ENCODE data around the gene NUAK1. TPM values are rescaled to one million over a fixed set of nuclear protein-coding genes. Genes with fewer than 3 reads are reported as not detected.

NUAK1 gene
- total RNA-seq, 1 donor from 2014 or later, result 16.6 TPM

DNA sequence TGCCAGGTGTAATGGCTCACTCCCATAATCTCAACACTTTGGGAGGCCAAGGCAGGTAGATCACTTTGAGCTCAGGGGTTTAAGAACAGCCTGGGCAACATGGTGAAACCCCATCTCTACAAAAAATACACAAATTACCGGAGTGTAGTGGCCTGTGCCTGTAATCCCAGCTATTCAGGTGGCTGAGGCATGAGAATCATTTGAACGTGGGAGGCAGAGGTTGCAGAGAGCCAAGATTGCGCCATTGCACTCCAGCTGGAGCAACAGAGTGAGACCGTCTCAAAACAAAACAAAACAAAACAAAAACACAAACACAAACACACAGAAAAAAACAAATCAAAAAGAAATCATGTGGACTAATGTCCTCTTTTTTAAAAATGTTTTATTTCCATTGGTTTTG lies 104.4 kb downstream of the NUAK1 start:
- DNase-seq (ENCODE audit: low spot score), result no peak
- H3K27ac Mint-ChIP-seq (ENCODE audit: unreplicated experiment), result no peak overlapping the region
- H3K9me3 Mint-ChIP-seq (ENCODE audit: unreplicated experiment), result no peaks in the 10 kb centered on the region
- peaks cover 14% of the 10 kb centered on the region for H3K4me1 Mint-ChIP-seq (ENCODE audit: unreplicated experiment)
- peaks cover 4% of the 10 kb centered on the region for H3K27me3 Mint-ChIP-seq (ENCODE audit: unreplicated experiment)
- TF ChIP-seq, protein P1, sequence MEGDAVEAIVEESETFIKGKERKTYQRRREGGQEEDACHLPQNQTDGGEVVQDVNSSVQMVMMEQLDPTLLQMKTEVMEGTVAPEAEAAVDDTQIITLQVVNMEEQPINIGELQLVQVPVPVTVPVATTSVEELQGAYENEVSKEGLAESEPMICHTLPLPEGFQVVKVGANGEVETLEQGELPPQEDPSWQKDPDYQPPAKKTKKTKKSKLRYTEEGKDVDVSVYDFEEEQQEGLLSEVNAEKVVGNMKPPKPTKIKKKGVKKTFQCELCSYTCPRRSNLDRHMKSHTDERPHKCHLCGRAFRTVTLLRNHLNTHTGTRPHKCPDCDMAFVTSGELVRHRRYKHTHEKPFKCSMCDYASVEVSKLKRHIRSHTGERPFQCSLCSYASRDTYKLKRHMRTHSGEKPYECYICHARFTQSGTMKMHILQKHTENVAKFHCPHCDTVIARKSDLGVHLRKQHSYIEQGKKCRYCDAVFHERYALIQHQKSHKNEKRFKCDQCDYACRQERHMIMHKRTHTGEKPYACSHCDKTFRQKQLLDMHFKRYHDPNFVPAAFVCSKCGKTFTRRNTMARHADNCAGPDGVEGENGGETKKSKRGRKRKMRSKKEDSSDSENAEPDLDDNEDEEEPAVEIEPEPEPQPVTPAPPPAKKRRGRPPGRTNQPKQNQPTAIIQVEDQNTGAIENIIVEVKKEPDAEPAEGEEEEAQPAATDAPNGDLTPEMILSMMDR (IDR thresholded peaks at IDR 0.05; ENCODE audit: unreplicated experiment), result no peak
- H3K4me3 Mint-ChIP-seq (ENCODE audit: unreplicated experiment), result no peak overlapping the region
- no peaks in the 10 kb centered on the region for H3K36me3 Mint-ChIP-seq (ENCODE audit: low read depth, unreplicated experiment)

DNA sequence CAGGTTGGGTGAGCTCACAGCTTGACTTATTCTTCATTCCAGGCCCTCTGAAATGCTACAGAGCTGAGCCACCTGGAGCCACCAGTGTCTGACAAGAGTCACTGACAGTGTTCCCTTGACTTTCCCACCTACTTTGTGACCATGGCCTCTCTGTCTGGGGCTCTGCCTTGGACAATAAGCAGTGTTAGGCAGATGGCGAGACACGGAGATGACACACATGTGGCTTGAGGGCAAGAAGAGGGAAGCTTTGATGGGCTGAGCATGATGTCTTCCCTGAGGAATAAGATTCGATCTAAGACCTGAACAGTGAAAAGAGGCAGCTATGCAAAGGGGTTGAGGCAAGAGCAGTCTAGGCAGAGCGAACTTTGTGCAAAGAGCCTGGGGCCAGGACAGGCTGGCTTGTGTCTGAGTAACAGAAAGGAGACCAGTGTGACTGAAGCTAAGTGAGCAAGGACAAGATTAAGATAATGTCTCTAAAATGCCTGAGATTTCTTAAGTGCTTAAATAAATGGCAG lies 105.5 kb downstream of the NUAK1 start:
- no peak overlapping the region for H3K4me3 Mint-ChIP-seq (ENCODE audit: unreplicated experiment)
- H3K27ac Mint-ChIP-seq (ENCODE audit: unreplicated experiment), result no peak overlapping the region
- H3K27me3 Mint-ChIP-seq (ENCODE audit: unreplicated experiment), result peaks cover 4% of the 10 kb centered on the region
- peaks cover 14% of the 10 kb centered on the region for H3K4me1 Mint-ChIP-seq (ENCODE audit: unreplicated experiment)
- no peaks in the 10 kb centered on the region for H3K9me3 Mint-ChIP-seq (ENCODE audit: unreplicated experiment)
- TF ChIP-seq, protein P1 (IDR thresholded peaks at IDR 0.05; ENCODE audit: unreplicated experiment), result no peak
- DNase-seq (ENCODE audit: low spot score), result no peak
- H3K36me3 Mint-ChIP-seq (ENCODE audit: low read depth, unreplicated experiment), result no peaks in the 10 kb centered on the region

DNA sequence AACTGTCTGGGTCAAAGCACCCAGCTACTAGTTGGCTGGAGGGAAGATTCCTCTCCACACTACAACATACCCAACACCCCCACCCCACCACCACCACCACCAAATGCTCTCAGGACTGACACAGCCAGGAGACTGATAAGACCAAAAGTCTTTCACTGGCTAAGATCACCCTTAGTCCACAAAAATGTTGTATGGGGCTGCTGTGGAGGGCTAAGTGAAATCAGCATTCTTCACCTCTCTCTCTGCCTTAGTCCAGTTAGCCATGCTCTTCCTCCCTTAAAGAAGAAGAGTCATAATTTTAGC lies 106.2 kb downstream of the NUAK1 start:
- no peak overlapping the region for H3K27ac Mint-ChIP-seq (ENCODE audit: unreplicated experiment)
- H3K4me3 Mint-ChIP-seq (ENCODE audit: unreplicated experiment), result no peak overlapping the region
- TF ChIP-seq, protein P1 (IDR thresholded peaks at IDR 0.05; ENCODE audit: unreplicated experiment), result no peak
- no peaks in the 10 kb centered on the region for H3K9me3 Mint-ChIP-seq (ENCODE audit: unreplicated experiment)
- peaks cover 4% of the 10 kb centered on the region for H3K27me3 Mint-ChIP-seq (ENCODE audit: unreplicated experiment)
- H3K4me1 Mint-ChIP-seq (ENCODE audit: unreplicated experiment), result peaks cover 16% of the 10 kb centered on the region
- no peak for DNase-seq (ENCODE audit: low spot score)
- H3K36me3 Mint-ChIP-seq (ENCODE audit: low read depth, unreplicated experiment), result no peaks in the 10 kb centered on the region

DNA sequence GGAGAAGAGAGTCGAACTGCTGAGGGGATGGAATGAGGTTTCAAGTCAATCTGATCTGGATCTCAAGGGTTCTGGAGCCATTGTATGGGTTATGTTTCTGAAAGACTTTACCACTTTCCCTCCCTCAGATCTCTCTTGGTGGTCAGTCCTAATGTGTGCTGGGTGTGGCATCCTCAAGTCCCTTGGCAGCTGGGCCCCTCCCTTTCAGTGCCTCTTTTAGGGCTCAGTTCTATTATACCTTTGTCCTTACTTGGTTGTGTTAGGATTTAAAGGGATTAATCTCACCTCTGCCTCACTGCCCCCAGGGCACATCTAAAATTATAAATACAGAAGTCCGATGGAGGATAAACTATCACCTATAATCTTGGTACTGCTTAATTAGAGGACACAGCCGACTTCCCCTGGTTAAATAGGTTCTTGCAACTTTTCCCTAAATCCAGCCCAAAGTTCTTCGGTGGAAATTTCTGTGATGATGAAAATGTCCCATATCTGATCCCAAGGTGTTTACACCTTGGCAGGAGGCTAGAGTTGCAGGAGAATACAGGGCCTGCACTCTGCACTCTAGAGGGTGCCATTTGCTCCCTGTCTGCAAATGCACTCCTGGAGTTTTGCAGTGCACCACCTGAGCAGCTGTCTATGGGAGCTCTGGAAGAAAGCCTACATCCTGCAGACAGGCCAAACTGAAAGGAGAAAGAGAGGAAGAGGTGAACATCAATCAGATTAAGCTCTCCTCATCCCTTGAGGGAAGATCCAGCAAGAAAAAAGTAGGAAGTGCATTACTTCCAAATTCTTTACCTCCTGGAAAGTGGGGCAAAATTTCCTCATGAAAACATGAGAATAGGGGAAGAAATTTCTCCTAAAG lies 106.8 kb downstream of the NUAK1 start:
- H3K9me3 Mint-ChIP-seq (ENCODE audit: unreplicated experiment), result no peaks in the 10 kb centered on the region
- H3K27ac Mint-ChIP-seq (ENCODE audit: unreplicated experiment), result no peak overlapping the region
- TF ChIP-seq, protein P1 (IDR thresholded peaks at IDR 0.05; ENCODE audit: unreplicated experiment), result no peak
- H3K36me3 Mint-ChIP-seq (ENCODE audit: low read depth, unreplicated experiment), result no peaks in the 10 kb centered on the region
- no peak overlapping the region for H3K4me3 Mint-ChIP-seq (ENCODE audit: unreplicated experiment)
- DNase-seq (ENCODE audit: low spot score), result no peak
- peaks cover 21% of the 10 kb centered on the region for H3K4me1 Mint-ChIP-seq (ENCODE audit: unreplicated experiment)
- peaks cover 4% of the 10 kb centered on the region for H3K27me3 Mint-ChIP-seq (ENCODE audit: unreplicated experiment)
